HepG2 (cell line): Measurements from ENCODE around the gene DSTYK. TPM values are rescaled to one million over a fixed set of nuclear protein-coding genes. Genes with fewer than 3 reads are reported as not detected.

Source experiments
- CREB1 ChIP-seq, 2 experiments: fragments of 450-650 bp in 1 of 2; IDR thresholded peaks; 2 replicates each; pipeline ENCODE4 v1.6.1; 2016 to 2017; ENCODE audit warnings: control low read depth in 1 of 2, mild to moderate bottlenecking in 1 of 2, missing compliant biosample characterization in 1 of 2, missing genetic modification characterization in 1 of 2
- ELF3 ChIP-seq: IDR thresholded peaks from 2 replicates; pipeline ENCODE4 v1.6.1; 2016; ENCODE audit warnings: missing genetic modification reagents, missing compliant biosample characterization
- ERF ChIP-seq: IDR thresholded peaks from 2 replicates; pipeline ENCODE4 v1.6.1; 2018; ENCODE audit warnings: missing biosample characterization, missing genetic modification reagents
- HOXA3 ChIP-seq: sonication (generic); formaldehyde crosslinking; IDR thresholded peaks from 2 replicates; pipeline ENCODE4 v1.5.0; 2020; ENCODE audit warnings: missing genetic modification reagents
- KDM1A ChIP-seq: IDR thresholded peaks from 2 replicates; pipeline ENCODE4 v1.6.1; 2016; ENCODE audit warnings: missing compliant biosample characterization
- KDM5B ChIP-seq: sonication (generic); formaldehyde crosslinking; IDR thresholded peaks from 2 replicates; pipeline ENCODE4 v1.4.0; 2020; ENCODE audit warnings: missing genetic modification reagents, mild to moderate bottlenecking, borderline replicate concordance
- PCBP1 ChIP-seq: fragments of 200-400 bp; formaldehyde crosslinking; IDR thresholded peaks from 2 replicates; pipeline ENCODE4 v1.6.1; 2017; ENCODE audit warnings: mild to moderate bottlenecking, low read depth, low read length, borderline replicate concordance
- SIN3B ChIP-seq: fragments of 150-350 bp; IDR thresholded peaks from 2 replicates; pipeline ENCODE4 v1.6.1; 2014; ENCODE audit warnings: low read length
- SMYD3 ChIP-seq: sonication (generic); formaldehyde crosslinking; IDR thresholded peaks from 2 replicates; pipeline ENCODE4 v1.8.1; 2023; ENCODE audit warnings: mild to moderate bottlenecking, missing genetic modification reagents
- SOX5 ChIP-seq: IDR thresholded peaks from 2 replicates; pipeline ENCODE4 v1.6.1; 2016; ENCODE audit warnings: borderline replicate concordance
- YY1 ChIP-seq: IDR thresholded peaks from 2 replicates; pipeline ENCODE4 v1.6.1; 2011; ENCODE audit warnings: low read length, low read depth, moderate library complexity, mild to moderate bottlenecking; ENCODE audit not compliant: insufficient read depth, insufficient replicate concordance
- ZKSCAN5 ChIP-seq: sonication (generic); formaldehyde crosslinking; IDR thresholded peaks from 2 replicates; pipeline ENCODE4 v1.5.1; 2020; ENCODE audit warnings: mild to moderate bottlenecking, missing genetic modification reagents
- ZNF230 ChIP-seq: sonication (generic); formaldehyde crosslinking; IDR thresholded peaks from 2 replicates; pipeline ENCODE4 v1.4.0; 2020; ENCODE audit warnings: mild to moderate bottlenecking, missing genetic modification reagents
- ZNF75D ChIP-seq: sonication (generic); formaldehyde crosslinking; IDR thresholded peaks from 2 replicates; pipeline ENCODE4 v1.8.1; 2023; ENCODE audit warnings: missing genetic modification reagents, mild to moderate bottlenecking, borderline replicate concordance
- polyA plus RNA-seq, 8 experiments: library from polyadenylated mRNA; depleted of rRNA in 3 of 8; stranded (reverse) in 7 of 8; unstranded in 1 of 8; fragments of >200 nt; fragmentation: Illumina TruSeq in 4 of 8; extraction: Trizol in 4 of 8; gene quantifications; 2 replicates each; pipeline versions ENCODE4 v1.2.1 to v1.2.3, GENCODE V29; 2011 to 2016; ENCODE audit warnings: low read depth in 4 of 8, missing spikeins in 1 of 8, mixed read lengths in 1 of 8; ENCODE audit not compliant: insufficient read depth in 1 of 8
- total RNA-seq, 5 experiments: library from RNA; depleted of rRNA; stranded (reverse); fragments of >200 nt; fragmentation: Illumina TruSeq; extraction: Trizol; gene quantifications; 2 replicates each; pipeline ENCODE4 v1.2.3, GENCODE V29; 2016; ENCODE audit warnings: low read depth in 1 of 5
- TF ChIP-seq, protein P1 (sequence below): sonication (generic); formaldehyde crosslinking; IDR thresholded peaks from 2 replicates; pipeline ENCODE4 v1.4.0; 2020; ENCODE audit warnings: mild to moderate bottlenecking, low read depth, missing genetic modification reagents
- TF ChIP-seq, protein P2 (sequence below): sonication (generic); formaldehyde crosslinking; conservative IDR thresholded peaks from 2 replicates; pipeline ENCODE4 v1.4.0; 2020; ENCODE audit warnings: mild to moderate bottlenecking, missing genetic modification reagents, moderate library complexity
- TF ChIP-seq, protein P3 (sequence below): IDR thresholded peaks from 2 replicates; pipeline ENCODE4 v1.6.1; 2016; ENCODE audit warnings: missing genetic modification reagents, missing compliant biosample characterization
- TF ChIP-seq, protein P4 (sequence below): sonication (generic); formaldehyde crosslinking; IDR thresholded peaks from 2 replicates; pipeline ENCODE4 v1.4.0; 2020; ENCODE audit warnings: low read depth, mild to moderate bottlenecking, missing genetic modification reagents
- TF ChIP-seq, protein P5 (sequence below): sonication (generic); formaldehyde crosslinking; IDR thresholded peaks from 2 replicates; pipeline ENCODE4 v1.9.0; 2021; ENCODE audit warnings: missing genetic modification reagents, mild to moderate bottlenecking, borderline replicate concordance
- TF ChIP-seq, protein P6 (sequence below): IDR thresholded peaks from 2 replicates; pipeline ENCODE4 v1.6.1; 2016; ENCODE audit warnings: control low read depth

Gene DSTYK
- total and polyA plus RNA-seq, 2 of the 13 experiments (the other 11 are each of a cell fraction or from before 2014, with no cell fraction given): 2.6 to 4.8 TPM

DNA sequence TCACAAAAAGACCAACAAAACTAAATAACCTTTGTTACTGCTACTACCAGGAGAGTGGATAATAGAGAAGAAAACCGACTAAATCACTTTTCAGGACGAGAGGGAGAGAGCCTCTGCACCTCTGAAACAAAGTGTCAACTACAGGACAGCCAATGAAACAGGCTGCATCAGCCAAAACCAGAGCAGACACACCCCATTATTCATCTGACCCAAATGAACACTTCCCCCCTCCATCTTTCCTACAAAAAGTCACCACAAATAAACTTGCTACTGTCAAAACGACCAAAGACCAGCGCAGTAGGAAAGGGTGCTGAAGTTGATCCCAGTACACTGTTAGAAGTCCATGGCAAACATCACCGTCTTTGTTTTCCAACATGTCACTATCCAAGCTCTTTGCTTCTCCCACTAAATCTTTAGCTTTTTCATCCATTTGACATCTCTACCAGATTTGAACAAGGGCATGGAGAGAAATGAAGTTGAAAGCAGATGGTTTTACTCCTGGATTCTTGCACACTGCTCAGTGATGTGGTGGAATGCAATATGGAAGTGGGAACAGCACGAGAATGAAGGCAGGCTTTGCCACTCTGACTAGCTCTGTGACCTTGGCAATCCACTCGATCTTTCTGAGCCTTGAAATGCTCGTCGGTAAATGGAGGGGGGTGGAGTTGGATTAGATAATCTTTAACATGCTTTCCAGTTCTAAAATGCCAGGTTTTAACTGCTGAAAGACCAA, 20.5 kb downstream of the DSTYK start (continued):
- TF ChIP-seq, protein P1, sequence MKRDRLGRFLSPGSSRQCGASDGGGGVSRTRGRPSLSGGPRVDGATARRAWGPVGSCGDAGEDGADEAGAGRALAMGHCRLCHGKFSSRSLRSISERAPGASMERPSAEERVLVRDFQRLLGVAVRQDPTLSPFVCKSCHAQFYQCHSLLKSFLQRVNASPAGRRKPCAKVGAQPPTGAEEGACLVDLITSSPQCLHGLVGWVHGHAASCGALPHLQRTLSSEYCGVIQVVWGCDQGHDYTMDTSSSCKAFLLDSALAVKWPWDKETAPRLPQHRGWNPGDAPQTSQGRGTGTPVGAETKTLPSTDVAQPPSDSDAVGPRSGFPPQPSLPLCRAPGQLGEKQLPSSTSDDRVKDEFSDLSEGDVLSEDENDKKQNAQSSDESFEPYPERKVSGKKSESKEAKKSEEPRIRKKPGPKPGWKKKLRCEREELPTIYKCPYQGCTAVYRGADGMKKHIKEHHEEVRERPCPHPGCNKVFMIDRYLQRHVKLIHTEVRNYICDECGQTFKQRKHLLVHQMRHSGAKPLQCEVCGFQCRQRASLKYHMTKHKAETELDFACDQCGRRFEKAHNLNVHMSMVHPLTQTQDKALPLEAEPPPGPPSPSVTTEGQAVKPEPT (CRISPR knock-in tag): no peak
- TF ChIP-seq, protein P2, sequence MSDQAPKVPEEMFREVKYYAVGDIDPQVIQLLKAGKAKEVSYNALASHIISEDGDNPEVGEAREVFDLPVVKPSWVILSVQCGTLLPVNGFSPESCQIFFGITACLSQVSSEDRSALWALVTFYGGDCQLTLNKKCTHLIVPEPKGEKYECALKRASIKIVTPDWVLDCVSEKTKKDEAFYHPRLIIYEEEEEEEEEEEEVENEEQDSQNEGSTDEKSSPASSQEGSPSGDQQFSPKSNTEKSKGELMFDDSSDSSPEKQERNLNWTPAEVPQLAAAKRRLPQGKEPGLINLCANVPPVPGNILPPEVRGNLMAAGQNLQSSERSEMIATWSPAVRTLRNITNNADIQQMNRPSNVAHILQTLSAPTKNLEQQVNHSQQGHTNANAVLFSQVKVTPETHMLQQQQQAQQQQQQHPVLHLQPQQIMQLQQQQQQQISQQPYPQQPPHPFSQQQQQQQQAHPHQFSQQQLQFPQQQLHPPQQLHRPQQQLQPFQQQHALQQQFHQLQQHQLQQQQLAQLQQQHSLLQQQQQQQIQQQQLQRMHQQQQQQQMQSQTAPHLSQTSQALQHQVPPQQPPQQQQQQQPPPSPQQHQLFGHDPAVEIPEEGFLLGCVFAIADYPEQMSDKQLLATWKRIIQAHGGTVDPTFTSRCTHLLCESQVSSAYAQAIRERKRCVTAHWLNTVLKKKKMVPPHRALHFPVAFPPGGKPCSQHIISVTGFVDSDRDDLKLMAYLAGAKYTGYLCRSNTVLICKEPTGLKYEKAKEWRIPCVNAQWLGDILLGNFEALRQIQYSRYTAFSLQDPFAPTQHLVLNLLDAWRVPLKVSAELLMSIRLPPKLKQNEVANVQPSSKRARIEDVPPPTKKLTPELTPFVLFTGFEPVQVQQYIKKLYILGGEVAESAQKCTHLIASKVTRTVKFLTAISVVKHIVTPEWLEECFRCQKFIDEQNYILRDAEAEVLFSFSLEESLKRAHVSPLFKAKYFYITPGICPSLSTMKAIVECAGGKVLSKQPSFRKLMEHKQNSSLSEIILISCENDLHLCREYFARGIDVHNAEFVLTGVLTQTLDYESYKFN (CRISPR knock-in tag): peak; percentile 65
- TF ChIP-seq ERF: no peak; the same call in 1 of the 2 replicates
- TF ChIP-seq, protein P3, sequence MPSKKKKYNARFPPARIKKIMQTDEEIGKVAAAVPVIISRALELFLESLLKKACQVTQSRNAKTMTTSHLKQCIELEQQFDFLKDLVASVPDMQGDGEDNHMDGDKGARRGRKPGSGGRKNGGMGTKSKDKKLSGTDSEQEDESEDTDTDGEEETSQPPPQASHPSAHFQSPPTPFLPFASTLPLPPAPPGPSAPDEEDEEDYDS (CRISPR knock-in tag): no peak
- no peak for TF ChIP-seq ELF3 (CRISPR knock-in tag)
- TF ChIP-seq SIN3B: no peak
- no peak for TF ChIP-seq ZNF75D (CRISPR knock-in tag)
- TF ChIP-seq PCBP1: no peak
- no peak for TF ChIP-seq KDM5B (CRISPR knock-in tag)
- TF ChIP-seq CREB1 (IDR thresholded peaks at IDR 0.05): no peak
- 0 out of 2 replicates have a peak, but pooled peaks have one; percentile 13 for TF ChIP-seq CREB1 (CRISPR knock-in tag; IDR thresholded peaks at IDR 0.05)
- TF ChIP-seq HOXA3 (CRISPR knock-in tag): peak; percentile 61; the same call in 1 of the 2 replicates
- no peak for TF ChIP-seq YY1
- TF ChIP-seq, protein P4, sequence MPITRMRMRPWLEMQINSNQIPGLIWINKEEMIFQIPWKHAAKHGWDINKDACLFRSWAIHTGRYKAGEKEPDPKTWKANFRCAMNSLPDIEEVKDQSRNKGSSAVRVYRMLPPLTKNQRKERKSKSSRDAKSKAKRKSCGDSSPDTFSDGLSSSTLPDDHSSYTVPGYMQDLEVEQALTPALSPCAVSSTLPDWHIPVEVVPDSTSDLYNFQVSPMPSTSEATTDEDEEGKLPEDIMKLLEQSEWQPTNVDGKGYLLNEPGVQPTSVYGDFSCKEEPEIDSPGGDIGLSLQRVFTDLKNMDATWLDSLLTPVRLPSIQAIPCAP (CRISPR knock-in tag): no peak
- TF ChIP-seq ZNF230 (CRISPR knock-in tag): no peak
- TF ChIP-seq, protein P5, sequence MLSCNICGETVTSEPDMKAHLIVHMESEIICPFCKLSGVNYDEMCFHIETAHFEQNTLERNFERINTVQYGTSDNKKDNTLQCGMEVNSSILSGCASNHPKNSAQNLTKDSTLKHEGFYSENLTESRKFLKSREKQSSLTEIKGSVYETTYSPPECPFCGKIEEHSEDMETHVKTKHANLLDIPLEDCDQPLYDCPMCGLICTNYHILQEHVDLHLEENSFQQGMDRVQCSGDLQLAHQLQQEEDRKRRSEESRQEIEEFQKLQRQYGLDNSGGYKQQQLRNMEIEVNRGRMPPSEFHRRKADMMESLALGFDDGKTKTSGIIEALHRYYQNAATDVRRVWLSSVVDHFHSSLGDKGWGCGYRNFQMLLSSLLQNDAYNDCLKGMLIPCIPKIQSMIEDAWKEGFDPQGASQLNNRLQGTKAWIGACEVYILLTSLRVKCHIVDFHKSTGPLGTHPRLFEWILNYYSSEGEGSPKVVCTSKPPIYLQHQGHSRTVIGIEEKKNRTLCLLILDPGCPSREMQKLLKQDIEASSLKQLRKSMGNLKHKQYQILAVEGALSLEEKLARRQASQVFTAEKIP (CRISPR knock-in tag): no peak
- no peak for TF ChIP-seq SMYD3 (CRISPR knock-in tag)
- peak; percentile 9; the same call in 1 of the 2 replicates for TF ChIP-seq SOX5 (CRISPR knock-in tag)
- TF ChIP-seq KDM1A (CRISPR knock-in tag): 0 out of 2 replicates have a peak, but pooled peaks have one; percentile 26
- TF ChIP-seq, protein P6, sequence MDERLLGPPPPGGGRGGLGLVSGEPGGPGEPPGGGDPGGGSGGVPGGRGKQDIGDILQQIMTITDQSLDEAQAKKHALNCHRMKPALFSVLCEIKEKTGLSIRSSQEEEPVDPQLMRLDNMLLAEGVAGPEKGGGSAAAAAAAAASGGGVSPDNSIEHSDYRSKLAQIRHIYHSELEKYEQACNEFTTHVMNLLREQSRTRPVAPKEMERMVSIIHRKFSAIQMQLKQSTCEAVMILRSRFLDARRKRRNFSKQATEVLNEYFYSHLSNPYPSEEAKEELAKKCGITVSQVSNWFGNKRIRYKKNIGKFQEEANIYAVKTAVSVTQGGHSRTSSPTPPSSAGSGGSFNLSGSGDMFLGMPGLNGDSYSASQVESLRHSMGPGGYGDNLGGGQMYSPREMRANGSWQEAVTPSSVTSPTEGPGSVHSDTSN (CRISPR knock-in tag): no peak
- TF ChIP-seq ZKSCAN5 (CRISPR knock-in tag): no peak
